ENCODE measurements around the gene KNSTRN.
A peak's percentile ranks its signal among the peaks of the same experiment; 100 is the strongest.

The KNSTRN gene

GRCh38 chr15:40435023-40435709, 52.6 kb downstream of the KNSTRN start:
- DNase-seq, result no peak

- DNase-seq, result no peak
These were observed 53.2 kb downstream of the KNSTRN start for GRCh38 chr15:40435710-40436089.

- DNase-seq, result no peak
These were observed 53.8 kb downstream of the KNSTRN start for GRCh38 chr15:40436116-40436891.

- DNase-seq, result no peak
These were observed 54.6 kb downstream of the KNSTRN start for GRCh38 chr15:40436892-40437751.

GRCh38 chr15:40437752-40438687, 55.5 kb downstream of the KNSTRN start:
- DNase-seq, result no peak

- DNase-seq, result no peak
These were observed 56.2 kb downstream of the KNSTRN start for GRCh38 chr15:40438712-40439111.

GRCh38 chr15:40439461-40439959, 57.0 kb downstream of the KNSTRN start:
- no peak for DNase-seq

- DNase-seq, result peak in 1 of 2 experiments; percentile 17
These were observed 57.6 kb downstream of the KNSTRN start for GRCh38 chr15:40439960-40440742.

GRCh38 chr15:40440743-40441564, 58.4 kb downstream of the KNSTRN start, which contains the start of gene BAHD1:
Gene BAHD1, plus strand, starts transcription at chr15:40440953. Its CDS starts 17,512 bp downstream, at chr15:40458465.
- DNase-seq, result peak; percentile 47 to 78

GRCh38 chr15:40441565-40442531, 59.3 kb downstream of the KNSTRN start:
- DNase-seq, result no peak

GRCh38 chr15:40443255-40443654, 60.7 kb downstream of the KNSTRN start:
- DNase-seq, result no peak

- DNase-seq, result no peak
These were observed 61.3 kb downstream of the KNSTRN start for GRCh38 chr15:40443846-40444245.
